Central memory CD8-positive, alpha-beta T cell (primary cell): ENCODE results near the gene USP1.

ENCODE experiments used
- ATAC-seq: fragments of 150-1000 bp; cut with Tn5 transposase; replicated peaks from 2 replicates; pipeline ENCODE4 v1.10.0; 2022; ENCODE audit warnings: mild to moderate bottlenecking, moderate FRiP score, moderate number of reproducible peaks; ENCODE audit not compliant: poor library complexity, severe bottlenecking; ENCODE audit errors: extremely low read depth
- DNase-seq, 2 donors: peaks; one replicate each; pipeline ENCODE4 v3.0.0; 2021; ENCODE audit warnings: low spot score in 2 of 2
- H3K27ac Mint-ChIP-seq: one replicate; pipeline ENCODE4 v1.8.0; 2022; ENCODE audit warnings: low read depth, mild to moderate bottlenecking, moderate library complexity, mixed read lengths
- H3K27me3 Mint-ChIP-seq: one replicate; pipeline ENCODE4 v1.8.0; 2022; ENCODE audit warnings: mixed read lengths
- H3K36me3 Mint-ChIP-seq: one replicate; pipeline ENCODE4 v1.8.0; 2022; ENCODE audit warnings: mild to moderate bottlenecking, moderate library complexity, mixed read lengths; ENCODE audit not compliant: insufficient read depth
- H3K4me1 Mint-ChIP-seq: one replicate; pipeline ENCODE4 v1.8.0; 2022; ENCODE audit warnings: mixed read lengths
- H3K4me3 Mint-ChIP-seq: one replicate; pipeline ENCODE4 v1.8.0; 2022; ENCODE audit warnings: mild to moderate bottlenecking, moderate library complexity, mixed read lengths
- H3K9me3 Mint-ChIP-seq: one replicate; pipeline ENCODE4 v1.8.0; 2022; ENCODE audit warnings: mixed read lengths

Gene USP1

GRCh38 chr1:62406576-62406975 is 30.3 kb upstream of the USP1 start:
- no peak for DNase-seq
- no peaks in the 10 kb centered on the region for H3K36me3 Mint-ChIP-seq
- H3K9me3 Mint-ChIP-seq, result no peaks in the 10 kb centered on the region
- no peaks in the 10 kb centered on the region for H3K27me3 Mint-ChIP-seq
- no peaks in the 10 kb centered on the region for H3K4me1 Mint-ChIP-seq
- H3K4me3 Mint-ChIP-seq, result no peak overlapping the region
- no peak overlapping the region for H3K27ac Mint-ChIP-seq
- ATAC-seq, result no peak

- Mint-ChIP-seq H3K4me3 (no peak overlapping the region), H3K36me3 (no peaks in the 10 kb centered on the region), H3K27me3 (no peaks in the 10 kb centered on the region), H3K4me1 (no peaks in the 10 kb centered on the region), H3K9me3 (no peaks in the 10 kb centered on the region), H3K27ac (no peak overlapping the region)
- DNase-seq, result no peak
- no peak for ATAC-seq
These were observed 29.3 kb upstream of the USP1 start for GRCh38 chr1:62407398-62408009.

- no peak for ATAC-seq
These were observed 21.2 kb upstream of the USP1 start for GRCh38 chr1:62415687-62416086.

DNA sequence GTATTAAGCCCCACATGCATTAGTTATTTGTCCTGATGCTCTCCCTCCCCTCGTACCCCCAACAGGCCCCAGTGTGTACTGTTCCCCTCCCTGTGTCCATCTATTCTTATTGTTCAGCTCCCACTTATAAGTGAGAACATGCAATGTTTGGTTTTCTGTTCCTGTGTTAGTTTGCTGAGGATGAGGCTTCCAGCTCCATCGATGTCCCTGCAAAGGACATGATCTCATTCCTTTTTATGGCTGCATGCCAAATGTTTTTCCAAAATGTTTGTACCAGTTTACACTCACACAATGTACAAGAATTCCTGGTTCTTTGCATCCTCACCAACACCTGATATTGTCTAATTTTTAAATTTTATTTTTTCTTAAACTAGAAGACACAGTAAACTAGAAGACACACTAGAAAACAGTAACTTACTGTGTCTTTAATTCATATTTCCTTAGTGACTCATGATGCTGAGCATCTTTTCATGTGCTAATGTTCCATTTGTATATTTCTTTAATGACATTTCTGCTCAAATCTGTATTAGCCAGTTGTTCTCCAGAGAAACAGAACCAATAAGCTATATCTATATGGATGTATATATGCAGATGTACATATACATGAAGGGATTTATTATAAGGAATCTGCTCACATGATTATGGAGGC is 19.4 kb upstream of the USP1 start:
- Mint-ChIP-seq H3K27me3 (peaks cover 36% of the 10 kb centered on the region), H3K4me3 (no peak overlapping the region), H3K27ac (no peak overlapping the region), H3K36me3 (no peaks in the 10 kb centered on the region), H3K4me1 (no peaks in the 10 kb centered on the region), H3K9me3 (no peaks in the 10 kb centered on the region)
- no peak for DNase-seq
- ATAC-seq, result no peak

More at GRCh38 chr1:62415687-62416086, 21.2 kb upstream of the USP1 start:
- no peaks in the 10 kb centered on the region for H3K9me3 Mint-ChIP-seq
- H3K4me3 Mint-ChIP-seq, result no peak overlapping the region
- H3K27me3 Mint-ChIP-seq, result peaks cover 36% of the 10 kb centered on the region
- no peak overlapping the region for H3K27ac Mint-ChIP-seq
- no peaks in the 10 kb centered on the region for H3K36me3 Mint-ChIP-seq
- DNase-seq, result no peak
- no peaks in the 10 kb centered on the region for H3K4me1 Mint-ChIP-seq

DNA sequence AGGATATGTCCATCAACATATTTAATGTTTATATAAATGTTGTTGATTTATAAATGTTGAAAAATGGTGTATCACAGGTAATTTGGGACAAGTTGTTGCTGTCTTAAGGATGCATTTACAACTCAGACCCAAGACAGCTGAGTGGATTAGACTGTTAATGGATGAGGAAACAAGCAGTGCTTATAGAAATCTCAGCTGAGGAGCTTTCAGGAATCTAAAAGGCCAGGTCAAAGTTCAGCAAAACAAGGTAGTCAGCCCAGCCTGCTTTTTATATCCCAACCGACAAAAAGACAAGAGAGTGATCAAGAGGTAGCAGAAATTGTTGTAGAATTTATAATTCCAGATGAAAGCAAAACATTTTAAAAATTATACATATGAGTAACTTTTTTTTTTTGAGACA is 16.6 kb upstream of the USP1 start:
- no peak overlapping the region for H3K4me3 Mint-ChIP-seq
- H3K9me3 Mint-ChIP-seq, result no peaks in the 10 kb centered on the region
- no peak for DNase-seq
- peaks cover 25% of the 10 kb centered on the region for H3K27me3 Mint-ChIP-seq
- no peak overlapping the region for H3K27ac Mint-ChIP-seq
- no peaks in the 10 kb centered on the region for H3K4me1 Mint-ChIP-seq
- H3K36me3 Mint-ChIP-seq, result no peaks in the 10 kb centered on the region
- ATAC-seq, result no peak

GRCh38 chr1:62423580-62424242 is 13.1 kb upstream of the USP1 start:
- H3K9me3 Mint-ChIP-seq, result no peaks in the 10 kb centered on the region

DNA sequence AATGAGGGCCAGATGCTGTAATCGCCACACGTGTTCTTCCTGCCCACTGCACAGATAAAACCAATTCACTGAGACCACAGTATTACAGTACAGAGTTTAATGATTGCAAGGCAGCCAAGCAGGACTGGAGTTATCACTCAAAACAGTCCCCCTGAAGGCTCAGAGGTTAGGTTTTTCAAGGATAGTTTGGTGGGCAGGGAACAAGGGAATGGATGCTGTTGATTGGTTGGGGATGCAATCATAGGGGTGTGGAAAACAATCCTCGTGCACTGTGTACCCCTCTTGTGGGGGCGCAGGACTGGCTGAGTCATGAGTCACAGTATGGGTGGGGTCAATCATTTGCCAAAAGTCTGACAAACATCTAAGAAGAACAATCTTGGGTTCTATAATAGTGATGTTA is 12.4 kb upstream of the USP1 start:
- DNase-seq (no peak), ATAC-seq (no peak)
- Mint-ChIP-seq H3K27me3 (no peaks in the 10 kb centered on the region), H3K4me1 (no peaks in the 10 kb centered on the region), H3K36me3 (no peaks in the 10 kb centered on the region), H3K4me3 (no peak overlapping the region), H3K9me3 (no peaks in the 10 kb centered on the region), H3K27ac (no peak overlapping the region)

More at GRCh38 chr1:62423580-62424242, 13.1 kb upstream of the USP1 start:
- no peak for DNase-seq
- no peak overlapping the region for H3K4me3 Mint-ChIP-seq
- H3K27ac Mint-ChIP-seq, result no peak overlapping the region
- no peaks in the 10 kb centered on the region for H3K27me3 Mint-ChIP-seq
- H3K4me1 Mint-ChIP-seq, result no peaks in the 10 kb centered on the region
- H3K36me3 Mint-ChIP-seq, result no peaks in the 10 kb centered on the region
- no peak for ATAC-seq

GRCh38 chr1:62425041-62425440 is 11.8 kb upstream of the USP1 start:
- no peaks in the 10 kb centered on the region for H3K27me3 Mint-ChIP-seq
- no peaks in the 10 kb centered on the region for H3K9me3 Mint-ChIP-seq
- no peaks in the 10 kb centered on the region for H3K4me1 Mint-ChIP-seq
- ATAC-seq (no peak), DNase-seq (no peak)
- H3K36me3 Mint-ChIP-seq, result no peaks in the 10 kb centered on the region
- no peak overlapping the region for H3K4me3 Mint-ChIP-seq
- no peak overlapping the region for H3K27ac Mint-ChIP-seq

GRCh38 chr1:62426237-62426636 is 10.6 kb upstream of the USP1 start:
- no peak for ATAC-seq
- Mint-ChIP-seq H3K9me3 (no peaks in the 10 kb centered on the region), H3K27me3 (no peaks in the 10 kb centered on the region), H3K36me3 (no peaks in the 10 kb centered on the region), H3K4me1 (no peaks in the 10 kb centered on the region), H3K4me3 (no peak overlapping the region), H3K27ac (no peak overlapping the region)
- no peak for DNase-seq

- no peak for ATAC-seq
- no peaks in the 10 kb centered on the region for H3K36me3 Mint-ChIP-seq
- no peaks in the 10 kb centered on the region for H3K27me3 Mint-ChIP-seq
- no peaks in the 10 kb centered on the region for H3K9me3 Mint-ChIP-seq
- DNase-seq, result no peak
- no peaks in the 10 kb centered on the region for H3K4me1 Mint-ChIP-seq
- no peak overlapping the region for H3K4me3 Mint-ChIP-seq
- H3K27ac Mint-ChIP-seq, result no peak overlapping the region
These were observed 10.1 kb upstream of the USP1 start for GRCh38 chr1:62426794-62427193.

- no peaks in the 10 kb centered on the region for H3K27me3 Mint-ChIP-seq
- no peak overlapping the region for H3K4me3 Mint-ChIP-seq
- no peaks in the 10 kb centered on the region for H3K4me1 Mint-ChIP-seq
- DNase-seq, result no peak
- H3K36me3 Mint-ChIP-seq, result peaks cover 2% of the 10 kb centered on the region
- H3K9me3 Mint-ChIP-seq, result no peaks in the 10 kb centered on the region
- H3K27ac Mint-ChIP-seq, result no peak overlapping the region
- no peak for ATAC-seq
These were observed 8.5 kb upstream of the USP1 start for GRCh38 chr1:62428351-62428750.

DNA sequence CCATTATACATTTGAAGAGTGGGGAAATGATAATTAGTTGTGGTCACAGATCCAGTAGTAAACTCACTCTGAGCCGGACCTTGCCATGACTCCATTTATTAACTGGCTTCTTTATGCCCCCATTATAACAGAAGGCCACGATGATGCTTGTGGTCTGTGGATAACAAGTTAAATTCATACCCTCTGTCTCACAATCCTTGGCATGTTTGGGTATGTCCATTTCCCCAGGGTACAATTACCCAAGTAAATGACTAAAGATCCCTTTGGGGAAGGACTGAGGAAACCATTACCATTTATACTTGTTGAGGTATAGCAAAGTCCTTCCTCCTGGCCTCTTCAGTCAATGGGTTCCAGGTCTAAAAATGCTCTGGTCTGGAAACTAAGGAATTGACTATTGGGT is 7.3 kb upstream of the USP1 start:
- Mint-ChIP-seq H3K4me1 (no peaks in the 10 kb centered on the region), H3K36me3 (peaks cover 3% of the 10 kb centered on the region), H3K4me3 (no peak overlapping the region), H3K27ac (no peak overlapping the region), H3K27me3 (no peaks in the 10 kb centered on the region), H3K9me3 (no peaks in the 10 kb centered on the region)
- ATAC-seq, result no peak
- DNase-seq, result no peak
